Measurements from ENCODE around the gene BDKRB2.

BDKRB2 gene

GRCh38 chr14:96197163-96197852, 7.3 kb upstream of the BDKRB2 start:
- DNase-seq (ENCODE audit: low read depth), result no peak
- in situ Hi-C loops (cut with HindIII; ENCODE audit: low sequenced_read_pairs), result no loop called here
- no peak overlapping the region for H3K4me3 ChIP-seq (ENCODE audit: low read depth, low read length)
- no peak for TF ChIP-seq CTCF (IDR thresholded peaks at IDR 0.05; ENCODE audit: low read depth, low read length, missing control alignments)

- TF ChIP-seq CTCF (IDR thresholded peaks at IDR 0.05; ENCODE audit: low read depth, low read length, missing control alignments), result no peak
- in situ Hi-C loops (cut with HindIII; ENCODE audit: low sequenced_read_pairs), result no loop called here
- H3K4me3 ChIP-seq (ENCODE audit: low read depth, low read length), result no peak overlapping the region
- DNase-seq (ENCODE audit: low read depth), result no peak
These were observed 6.7 kb upstream of the BDKRB2 start for GRCh38 chr14:96197969-96198368.

GRCh38 chr14:96198430-96199130, 6.1 kb upstream of the BDKRB2 start:
- no peak for TF ChIP-seq CTCF (IDR thresholded peaks at IDR 0.05; ENCODE audit: low read depth, low read length, missing control alignments)
- DNase-seq (ENCODE audit: low read depth), result no peak
- no peak overlapping the region for H3K4me3 ChIP-seq (ENCODE audit: low read depth, low read length)
- in situ Hi-C loops (cut with HindIII; ENCODE audit: low sequenced_read_pairs), result no loop called here

- no peak for DNase-seq (ENCODE audit: low read depth)
- TF ChIP-seq CTCF (IDR thresholded peaks at IDR 0.05; ENCODE audit: low read depth, low read length, missing control alignments), result no peak
- H3K4me3 ChIP-seq (ENCODE audit: low read depth, low read length), result no peak overlapping the region
- in situ Hi-C loops (cut with HindIII; ENCODE audit: low sequenced_read_pairs), result no loop called here
These were observed 3.5 kb upstream of the BDKRB2 start for GRCh38 chr14:96201157-96201556.

- no peak overlapping the region for H3K4me3 ChIP-seq (ENCODE audit: low read depth, low read length)
- in situ Hi-C loops (cut with HindIII; ENCODE audit: low sequenced_read_pairs), result no loop called here
- no peak for DNase-seq (ENCODE audit: low read depth)
- no peak for TF ChIP-seq CTCF (IDR thresholded peaks at IDR 0.05; ENCODE audit: low read depth, low read length, missing control alignments)
These were observed 2.7 kb upstream of the BDKRB2 start for GRCh38 chr14:96201965-96202364.

- TF ChIP-seq CTCF (IDR thresholded peaks at IDR 0.05; ENCODE audit: low read depth, low read length, missing control alignments), result no peak
- H3K4me3 ChIP-seq (ENCODE audit: low read depth, low read length), result no peak overlapping the region
- DNase-seq (ENCODE audit: low read depth), result no peak
- in situ Hi-C loops (cut with HindIII; ENCODE audit: low sequenced_read_pairs), result no loop called here
These were observed 2.1 kb upstream of the BDKRB2 start for GRCh38 chr14:96202441-96203094.

Data from astrocyte of the cerebellum (primary cell).